KOPT-K1 (cell line): ENCODE results near the gene GNG3.

Experiments used
- H3K27ac ChIP-seq: fragments of 200-600 bp; sonication (generic); 2 replicates; pipeline ENCODE4 v1.5.1; 2016; ENCODE audit warnings: antibody characterized with exemption, mild to moderate bottlenecking, low read depth, low read length; ENCODE audit not compliant: poor library complexity, severe bottlenecking
- H3K36me3 ChIP-seq: fragments of 200-600 bp; sonication (generic); 2 replicates; pipeline ENCODE4 v1.5.1; 2017; ENCODE audit warnings: antibody characterized with exemption, mild to moderate bottlenecking, low read length, moderate library complexity; ENCODE audit not compliant: insufficient read depth
- H3K9me3 ChIP-seq: fragments of 200-600 bp; sonication (generic); 2 replicates; pipeline ENCODE4 v1.5.1; 2017; ENCODE audit warnings: antibody characterized with exemption, low read length, mild to moderate bottlenecking; ENCODE audit not compliant: insufficient read depth, poor library complexity, severe bottlenecking

Gene GNG3

GRCh38 chr11:62753736-62754603, 46.5 kb downstream of the GNG3 start, which contains the start of gene ZBTB3:
Gene ZBTB3, minus strand, starts transcription at chr11:62754160. Its CDS starts 496 bp downstream, at chr11:62753664.
- Histone ChIP-seq H3K36me3 (peaks cover 21% of the 10 kb centered on the region), H3K27ac (peak within 1 kb of the TSS; percentile 84), H3K9me3 (no peaks in the 10 kb centered on the region)

GRCh38 chr11:62755086-62755615, 47.7 kb downstream of the GNG3 start:
- no peak overlapping the region for H3K27ac ChIP-seq
- H3K9me3 ChIP-seq: no peaks in the 10 kb centered on the region
- H3K36me3 ChIP-seq: peaks cover 14% of the 10 kb centered on the region

- no peaks in the 10 kb centered on the region for H3K9me3 ChIP-seq
- 0 out of 2 replicates have a peak, but pooled peaks cover under 1% of the 10 kb centered on the region for H3K36me3 ChIP-seq
- H3K27ac ChIP-seq: no peak overlapping the region
Observed at GRCh38 chr11:62757846-62758788, 50.6 kb downstream of the GNG3 start.
